Transverse colon (tissue), 4 donors: ENCODE data around the gene TMEM131L.

ENCODE experiments used
- EP300 ChIP-seq: sonication (generic); formaldehyde crosslinking; IDR thresholded peaks from one replicate; pipeline ENCODE4 v1.6.1; 2017; ENCODE audit warnings: antibody characterized with exemption, low read depth
- POLR2A ChIP-seq: fragments of 450-650 bp; IDR thresholded peaks from one replicate; pipeline ENCODE4 v1.6.1; 2016; ENCODE audit warnings: antibody characterized with exemption, mild to moderate bottlenecking, moderate library complexity
- POLR2AphosphoS5 ChIP-seq, 3 donors: sonication (generic); formaldehyde crosslinking; IDR thresholded peaks; one replicate each; pipeline ENCODE4 v1.6.1; 2016; ENCODE audit warnings: antibody characterized with exemption in 3 of 3
- TF ChIP-seq, protein P1 (sequence below), 5 experiments: fragments of 200-600 bp in 3 of 5; fragments of 450-650 bp in 2 of 5; sonication (generic) in 3 of 5; IDR thresholded peaks; 1 replicate in 2 of 5; 2 replicates in 3 of 5; pipeline ENCODE4 v1.5.1; 2016 to 2017; ENCODE audit warnings: antibody characterized with exemption in 5 of 5, inconsistent platforms in 3 of 5, mild to moderate bottlenecking in 2 of 5, moderate library complexity in 1 of 5

GRCh38 chr4:153663667-153664066 lies 197.5 kb downstream of the TMEM131L start:
- TF ChIP-seq, protein P1, sequence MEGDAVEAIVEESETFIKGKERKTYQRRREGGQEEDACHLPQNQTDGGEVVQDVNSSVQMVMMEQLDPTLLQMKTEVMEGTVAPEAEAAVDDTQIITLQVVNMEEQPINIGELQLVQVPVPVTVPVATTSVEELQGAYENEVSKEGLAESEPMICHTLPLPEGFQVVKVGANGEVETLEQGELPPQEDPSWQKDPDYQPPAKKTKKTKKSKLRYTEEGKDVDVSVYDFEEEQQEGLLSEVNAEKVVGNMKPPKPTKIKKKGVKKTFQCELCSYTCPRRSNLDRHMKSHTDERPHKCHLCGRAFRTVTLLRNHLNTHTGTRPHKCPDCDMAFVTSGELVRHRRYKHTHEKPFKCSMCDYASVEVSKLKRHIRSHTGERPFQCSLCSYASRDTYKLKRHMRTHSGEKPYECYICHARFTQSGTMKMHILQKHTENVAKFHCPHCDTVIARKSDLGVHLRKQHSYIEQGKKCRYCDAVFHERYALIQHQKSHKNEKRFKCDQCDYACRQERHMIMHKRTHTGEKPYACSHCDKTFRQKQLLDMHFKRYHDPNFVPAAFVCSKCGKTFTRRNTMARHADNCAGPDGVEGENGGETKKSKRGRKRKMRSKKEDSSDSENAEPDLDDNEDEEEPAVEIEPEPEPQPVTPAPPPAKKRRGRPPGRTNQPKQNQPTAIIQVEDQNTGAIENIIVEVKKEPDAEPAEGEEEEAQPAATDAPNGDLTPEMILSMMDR (IDR thresholded peaks at IDR 0.05) = no peak
- TF ChIP-seq EP300 = no peak
- no peak for TF ChIP-seq POLR2AphosphoS5 (IDR thresholded peaks at IDR 0.05)
- TF ChIP-seq POLR2A = no peak
